HG03175 (cell line): ENCODE results near the gene ZNF107.
"Not testable (repeated sequence)": the region's sequence is repeated elsewhere in the genome, so short reads cannot be mapped to it uniquely, and the experiment has no call there.

Experiments
- ATAC-seq: cut with Tn5 transposase; IDR thresholded peaks from one replicate; pipeline ENCODE4 v1.9.1; 2021; ENCODE audit warnings: mild to moderate bottlenecking, moderate library complexity; ENCODE audit not compliant: unreplicated experiment

Gene ZNF107

DNA sequence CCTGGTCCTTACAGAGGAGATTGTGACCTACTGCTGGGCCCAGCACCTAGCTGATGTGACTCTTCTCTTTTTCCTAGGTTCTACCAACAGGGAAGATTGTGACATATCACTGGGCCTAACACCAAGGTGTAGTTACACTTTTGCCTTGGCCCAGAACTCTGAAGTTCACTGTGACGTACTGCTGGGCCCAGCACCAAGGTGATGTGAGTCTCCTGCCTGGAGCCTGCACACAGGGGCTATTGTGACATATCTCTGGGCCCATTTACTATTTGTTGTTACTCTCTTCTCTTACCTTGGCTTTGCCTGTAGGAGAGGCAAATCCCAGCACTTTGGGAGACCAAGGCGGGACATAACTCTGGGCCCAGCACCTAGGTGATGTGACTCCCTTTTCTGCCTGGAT lies 23.1 kb upstream of the ZNF107 start:
- ATAC-seq, result no peak

DNA sequence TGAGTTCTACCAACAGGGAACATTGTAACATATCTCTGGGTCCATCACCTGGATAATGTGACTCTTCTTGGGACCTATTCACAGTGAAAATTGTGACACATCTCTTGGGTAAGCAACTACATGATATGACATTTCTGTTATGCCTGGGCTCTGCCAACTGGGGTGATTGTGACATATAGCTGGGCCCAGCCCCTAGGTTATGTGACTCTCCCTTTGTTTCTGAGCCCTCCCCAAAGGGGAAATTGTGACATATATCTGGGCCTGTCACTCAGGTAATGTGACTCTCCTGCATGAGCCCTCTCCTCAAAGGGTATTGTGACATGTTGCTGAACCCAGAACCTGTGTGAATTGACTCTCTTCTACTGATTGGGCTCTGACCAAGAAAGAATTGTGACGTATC lies 22.4 kb upstream of the ZNF107 start:
- no peak for ATAC-seq

DNA sequence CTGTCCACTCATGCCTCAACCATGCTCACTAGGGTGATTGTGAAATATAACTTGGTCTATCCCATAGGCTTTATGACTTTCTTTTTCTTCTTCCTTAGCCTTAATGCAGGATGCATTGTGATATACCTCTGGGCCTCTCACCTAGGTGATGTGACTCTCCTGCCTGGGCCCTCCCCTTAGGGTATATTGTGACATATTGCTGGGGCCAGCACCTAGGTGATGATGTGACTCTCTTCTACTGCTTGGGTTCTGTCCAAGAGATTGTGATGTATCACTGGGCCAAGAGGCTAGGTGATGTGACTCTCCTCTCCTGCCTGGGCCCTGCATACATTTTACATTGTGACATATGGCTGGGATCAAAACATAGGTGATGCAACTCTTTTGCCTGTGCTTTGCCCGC lies 14.7 kb upstream of the ZNF107 start:
- ATAC-seq, result no peak

DNA sequence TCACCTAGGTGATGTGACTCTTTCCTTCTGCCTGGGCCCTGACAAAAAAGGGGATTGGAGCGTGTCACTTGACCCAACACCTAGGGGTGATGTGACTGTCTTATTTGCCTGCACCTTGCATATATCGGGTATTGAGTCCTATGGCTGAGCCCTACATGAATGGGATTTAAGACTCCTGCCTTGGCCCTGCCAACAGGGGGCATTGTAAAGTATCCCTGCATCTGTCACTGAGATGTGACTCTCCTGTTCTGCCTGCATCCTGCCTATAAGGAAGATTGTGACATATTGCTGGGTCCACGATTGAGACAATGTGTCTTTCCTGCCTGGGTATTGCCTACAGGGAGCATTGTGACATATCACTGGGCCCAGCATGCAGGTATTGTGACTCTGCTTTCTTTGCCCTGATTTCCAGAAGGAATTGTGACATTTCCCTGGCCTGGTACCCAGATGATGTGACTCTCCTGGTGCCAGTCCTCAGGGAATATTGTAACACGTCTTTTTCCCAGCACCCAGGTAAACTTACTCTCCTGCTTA lies 14.2 kb upstream of the ZNF107 start:
- no peak for ATAC-seq

DNA sequence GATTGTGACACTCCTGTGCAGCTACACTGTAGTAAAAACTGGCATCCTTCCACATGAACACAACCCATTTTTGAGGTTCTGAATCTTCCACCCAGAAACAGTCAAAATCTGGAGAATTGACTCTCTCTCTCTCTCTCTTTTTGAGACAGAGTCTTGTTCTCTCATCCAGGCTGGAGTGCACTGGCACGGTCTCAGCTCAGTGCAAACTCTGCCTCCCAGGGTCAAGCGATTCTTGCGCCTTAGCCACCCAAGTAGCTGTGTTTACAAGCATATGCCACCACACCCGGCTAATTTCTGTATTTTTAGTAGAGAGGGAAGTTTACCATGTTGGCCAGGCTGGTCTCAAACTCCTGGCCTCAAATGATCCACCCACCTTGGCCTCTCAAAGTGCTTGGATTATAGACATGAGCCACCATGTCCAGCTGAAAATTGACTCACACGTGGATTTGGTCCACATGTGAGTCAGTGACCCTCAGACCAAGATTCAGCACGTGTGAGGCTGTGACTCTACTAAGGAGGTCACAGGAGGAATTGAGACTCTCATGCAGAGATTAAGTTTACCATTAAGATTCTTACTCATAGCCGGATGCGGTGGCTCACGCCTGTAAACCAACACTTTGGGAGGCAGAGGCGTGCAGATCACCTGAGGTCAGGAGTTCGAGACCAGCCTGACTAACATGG lies 12.1 kb upstream of the ZNF107 start:
- no peak for ATAC-seq

DNA sequence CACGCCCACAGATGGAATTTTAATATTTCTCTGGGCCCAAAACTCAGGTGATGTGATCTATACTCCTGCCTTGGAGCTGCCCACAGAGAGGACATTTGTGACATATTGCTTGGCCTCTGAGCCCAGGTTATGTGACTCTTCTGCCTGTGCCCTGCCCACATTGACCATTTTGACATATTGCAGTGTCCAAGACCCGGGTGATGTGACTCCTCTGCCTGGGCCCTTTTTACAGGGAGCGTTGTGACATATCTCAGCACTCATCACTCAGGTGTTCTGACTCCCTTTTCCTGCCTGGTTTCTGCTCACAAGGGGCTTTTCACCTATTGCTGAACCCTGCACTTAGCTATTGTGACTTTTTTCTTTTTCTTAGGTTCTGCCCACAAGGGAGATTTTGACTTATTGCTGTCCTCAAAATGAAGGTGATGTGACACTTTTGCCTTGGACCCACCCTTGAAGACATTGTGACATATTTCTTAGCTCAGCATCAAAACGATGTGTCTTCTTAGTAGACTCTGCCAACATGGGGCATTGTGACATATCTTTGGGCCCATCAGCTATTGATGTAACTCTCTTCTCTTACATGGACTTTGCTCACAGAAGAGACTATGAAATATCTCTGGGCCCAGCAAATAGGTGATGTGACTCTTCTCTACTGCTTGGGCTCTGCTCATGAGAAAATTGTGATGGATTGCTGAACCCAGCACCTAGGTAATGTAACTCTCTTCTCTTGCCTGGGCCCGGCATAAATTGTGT lies 11.0 kb upstream of the ZNF107 start:
- ATAC-seq, result no peak

DNA sequence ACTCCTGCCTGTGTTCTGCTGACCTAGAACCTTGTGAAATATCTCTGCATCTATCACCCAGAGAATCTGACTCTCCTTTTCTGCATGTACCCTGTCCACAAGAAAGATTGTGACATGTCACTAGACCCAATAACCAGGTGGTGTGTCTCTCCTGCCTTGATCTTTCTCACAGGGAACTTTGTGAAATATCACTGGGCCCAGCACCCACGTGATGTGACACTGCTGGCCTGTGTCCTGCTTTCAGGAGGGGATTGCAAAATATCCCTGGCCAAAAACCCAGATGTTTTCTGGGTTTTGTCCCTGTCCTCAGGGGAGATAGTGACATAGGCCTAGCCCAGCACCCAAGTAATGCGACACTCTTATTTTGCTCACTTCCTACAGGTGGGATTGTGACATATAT lies 10.1 kb upstream of the ZNF107 start:
- no peak for ATAC-seq

DNA sequence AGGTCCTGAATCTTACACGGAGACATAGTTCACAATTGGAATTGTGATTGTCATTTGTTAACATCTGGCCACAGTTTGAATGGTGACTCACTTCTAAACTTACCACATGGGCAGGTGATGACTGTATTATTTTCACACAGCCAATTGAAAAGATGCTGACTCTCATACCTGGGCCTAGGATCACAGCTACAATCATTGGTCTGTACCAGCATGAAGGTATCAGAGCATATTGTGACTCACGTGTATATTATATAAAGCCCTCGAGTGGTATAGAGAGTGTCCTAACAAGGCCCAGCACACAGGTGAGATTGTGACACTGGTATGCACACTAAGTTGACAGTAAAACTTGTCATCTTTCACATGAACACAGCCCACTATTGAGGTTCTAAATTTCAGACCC lies 9.4 kb upstream of the ZNF107 start:
- no peak for ATAC-seq

DNA sequence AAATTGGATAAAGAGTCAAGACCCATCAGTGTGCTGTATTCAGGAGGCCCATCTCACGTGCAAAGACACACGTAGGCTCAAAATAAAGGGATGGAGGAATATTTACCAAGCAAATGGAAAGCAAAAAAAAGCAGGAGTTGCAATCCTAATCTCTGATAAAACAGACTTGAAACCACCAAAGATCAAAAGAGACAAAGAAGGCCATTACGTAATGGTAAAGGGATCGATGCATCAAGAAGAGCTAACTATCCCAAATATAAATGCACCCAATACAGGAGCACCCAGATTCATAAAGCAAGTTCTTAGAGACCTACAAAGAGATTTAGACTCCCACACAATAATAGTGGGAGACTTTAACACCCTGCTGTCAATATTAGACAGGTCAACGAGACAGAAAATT lies 3.8 kb upstream of the ZNF107 start:
- not testable (repeated sequence) for ATAC-seq

DNA sequence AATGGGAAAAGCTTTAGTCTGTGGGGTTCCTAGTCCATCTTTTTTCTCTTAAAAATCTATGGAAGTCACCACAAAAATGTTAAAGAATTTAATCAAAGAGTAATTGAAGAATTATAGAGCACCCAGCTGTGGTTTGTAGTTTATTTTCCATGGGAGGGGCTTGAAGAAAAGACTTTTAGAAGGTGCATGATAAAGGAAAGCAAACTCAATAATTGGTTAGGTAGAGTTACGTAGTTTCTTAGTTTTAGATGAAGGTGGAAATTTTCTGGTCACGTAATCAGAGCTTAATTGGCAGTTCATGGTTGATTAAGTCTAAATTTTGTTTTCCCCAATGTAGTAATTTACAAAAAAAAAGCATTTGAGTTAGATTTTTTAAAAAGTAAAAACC lies 724 bp downstream of the ZNF107 start:
- no peak for ATAC-seq

DNA sequence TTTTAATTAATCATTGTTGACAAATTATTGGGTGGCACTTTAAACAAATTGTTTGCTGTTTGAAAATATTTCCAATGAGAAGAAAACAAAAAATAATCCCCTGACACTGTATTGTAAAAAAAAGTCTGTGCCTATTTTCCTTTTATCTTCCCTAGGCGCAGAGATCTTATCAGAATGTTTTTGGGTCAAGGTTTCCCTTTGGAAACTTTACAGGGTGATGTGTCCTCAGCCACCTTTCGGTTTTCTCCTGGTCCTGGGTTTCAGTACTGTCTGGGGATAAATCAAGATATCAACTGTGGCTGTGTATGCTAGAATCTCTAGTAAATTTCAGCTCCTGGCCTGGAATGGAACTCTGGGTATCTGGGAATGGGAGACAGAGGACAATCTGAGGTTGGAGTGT lies 1.4 kb downstream of the ZNF107 start:
- ATAC-seq, result no peak

DNA sequence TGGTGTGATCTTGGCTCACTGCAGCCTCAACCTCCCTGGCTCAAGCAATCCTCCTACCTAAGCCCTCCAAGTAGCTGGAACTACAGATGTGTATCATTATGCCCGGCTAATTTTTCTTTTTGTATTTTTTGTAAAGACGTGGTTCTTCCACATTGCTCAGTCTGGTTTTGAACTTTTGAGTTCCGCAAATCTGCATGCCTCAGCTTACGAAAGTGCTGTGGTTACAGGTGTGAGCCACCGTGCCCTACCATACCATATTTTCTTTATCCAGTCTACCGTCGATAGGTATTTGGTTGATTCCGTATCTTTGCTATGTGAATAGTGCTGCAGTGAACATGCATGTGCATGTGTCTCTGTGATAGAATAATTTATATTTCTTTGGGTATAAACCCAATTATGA lies 6.5 kb downstream of the ZNF107 start:
- ATAC-seq, result no peak

DNA sequence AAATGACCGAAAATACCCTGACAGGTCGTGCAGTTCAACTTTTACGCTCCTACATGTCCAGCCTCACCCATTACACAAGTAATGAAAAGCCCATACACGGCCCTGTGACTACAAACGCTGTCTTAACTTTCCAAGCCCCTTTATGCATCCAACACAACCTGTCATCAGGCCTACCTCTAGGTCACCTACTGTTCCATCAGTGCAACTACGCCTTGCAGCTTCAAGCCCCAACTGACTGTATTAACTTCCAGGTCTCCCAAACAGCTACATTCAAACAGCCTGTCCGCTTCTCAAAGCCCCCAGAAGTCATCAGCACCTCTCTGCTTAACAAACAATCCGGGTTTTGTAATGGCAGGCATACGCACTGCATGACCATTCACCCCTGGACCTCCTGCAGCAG lies 19.2 kb downstream of the ZNF107 start:
- ATAC-seq, result no peak

DNA sequence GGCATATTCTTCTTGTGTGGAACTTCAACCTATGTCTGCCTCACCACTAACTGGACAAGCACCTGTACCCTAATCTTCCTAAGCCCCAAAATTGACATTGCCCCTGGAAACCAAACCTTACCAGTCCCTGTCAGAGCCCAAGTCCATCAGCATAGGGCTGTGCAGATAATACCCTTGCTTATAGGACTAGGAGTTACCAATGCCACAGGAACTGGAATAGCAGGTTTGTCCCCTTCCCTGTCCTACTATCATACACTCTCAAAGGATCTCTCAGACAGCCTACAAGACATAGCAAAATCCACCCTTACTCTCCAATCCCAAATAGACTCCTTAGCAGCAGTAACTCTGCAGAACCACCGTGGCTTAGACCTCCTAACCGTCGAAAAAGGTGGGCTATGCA lies 19.8 kb downstream of the ZNF107 start:
- ATAC-seq, result no peak

DNA sequence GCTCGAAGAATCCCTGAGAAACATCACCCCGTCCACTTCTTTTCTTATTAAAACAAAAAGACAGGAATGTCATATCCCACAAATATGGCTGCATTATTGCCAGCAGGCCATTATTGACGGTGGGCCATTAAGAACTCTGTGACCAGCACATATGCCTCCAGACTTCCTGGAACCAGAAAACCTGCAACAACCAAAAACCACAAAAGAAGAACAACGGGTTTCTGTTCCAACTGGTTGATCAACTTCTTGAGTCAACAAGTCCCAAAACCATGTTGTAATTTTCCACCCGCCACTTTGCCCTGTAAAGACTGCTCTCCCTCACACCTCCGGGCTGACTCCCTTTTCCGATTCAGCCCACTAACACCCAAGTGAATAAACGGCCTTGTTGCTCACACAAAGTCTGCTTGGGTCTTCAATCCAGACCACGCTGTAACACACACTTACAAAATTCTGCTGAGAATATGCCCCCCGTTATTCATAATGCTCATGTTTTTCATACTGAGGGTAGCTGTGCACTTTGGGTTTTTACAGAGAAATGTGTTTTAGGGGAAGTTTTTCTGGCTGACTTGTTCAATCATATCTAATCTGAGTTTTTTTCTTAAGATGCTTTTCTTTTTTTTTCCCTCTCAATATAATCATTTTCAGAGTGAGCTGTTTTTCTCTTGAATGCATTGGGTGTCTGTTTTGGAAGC lies 20.7 kb downstream of the ZNF107 start:
- ATAC-seq, result no peak

DNA sequence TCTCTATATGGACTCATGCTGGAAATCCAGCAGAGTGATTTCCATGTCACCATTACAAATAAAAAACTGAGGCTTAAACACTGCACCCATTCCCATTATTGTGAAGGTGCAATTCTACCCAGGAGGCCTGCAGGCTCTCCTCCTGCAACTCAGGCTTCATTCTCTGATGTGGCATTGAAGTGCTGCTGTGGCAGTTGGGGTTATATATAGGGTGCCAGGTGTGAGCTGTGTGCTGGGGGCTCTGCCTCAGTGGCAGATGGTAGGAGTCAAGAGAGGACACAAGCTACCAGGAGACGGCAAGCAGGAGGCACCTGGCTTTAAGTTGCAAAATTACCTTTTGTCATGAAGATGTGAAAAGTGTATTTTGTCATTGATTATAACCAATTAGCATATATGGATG lies 21.3 kb downstream of the ZNF107 start:
- ATAC-seq, result no peak

DNA sequence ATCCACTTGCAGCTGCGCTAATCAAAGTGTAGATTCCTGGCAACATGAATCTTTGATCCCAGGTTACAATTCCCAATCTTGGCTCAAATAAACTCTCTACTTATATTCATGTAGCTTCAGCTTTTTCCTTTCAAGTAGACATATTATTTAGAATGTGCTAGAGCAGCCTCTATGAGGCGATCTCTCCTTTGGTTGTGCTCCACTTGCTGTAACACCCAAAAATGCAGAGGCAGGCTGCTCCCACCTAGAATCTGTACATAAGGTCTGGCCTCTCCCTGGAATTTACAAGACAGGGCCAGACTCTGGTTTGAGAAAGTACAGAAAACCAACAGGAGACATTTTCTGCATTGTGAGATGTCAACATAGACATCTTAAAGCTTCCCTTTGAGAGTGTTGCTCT lies 23.1 kb downstream of the ZNF107 start:
- ATAC-seq, result no peak

DNA sequence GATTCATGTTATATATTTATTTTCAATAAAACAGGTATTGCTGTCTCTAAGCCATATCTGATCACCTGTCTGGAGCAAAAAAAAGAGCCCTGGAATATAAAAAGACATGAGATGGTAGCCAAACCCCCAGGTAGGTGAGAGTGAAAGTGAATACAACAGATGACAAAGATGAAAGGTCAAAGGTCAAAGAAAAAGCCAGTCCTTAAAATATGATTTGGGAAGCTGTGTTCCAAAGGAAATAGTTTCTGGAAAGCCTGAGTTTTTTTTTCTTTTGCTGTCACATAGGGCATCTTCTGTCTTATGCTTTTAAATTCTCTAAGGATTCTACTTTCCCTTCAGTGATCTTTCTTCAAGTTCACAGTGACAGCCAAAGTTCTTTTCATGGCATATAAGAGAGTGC lies 25.9 kb downstream of the ZNF107 start:
- ATAC-seq, result no peak

DNA sequence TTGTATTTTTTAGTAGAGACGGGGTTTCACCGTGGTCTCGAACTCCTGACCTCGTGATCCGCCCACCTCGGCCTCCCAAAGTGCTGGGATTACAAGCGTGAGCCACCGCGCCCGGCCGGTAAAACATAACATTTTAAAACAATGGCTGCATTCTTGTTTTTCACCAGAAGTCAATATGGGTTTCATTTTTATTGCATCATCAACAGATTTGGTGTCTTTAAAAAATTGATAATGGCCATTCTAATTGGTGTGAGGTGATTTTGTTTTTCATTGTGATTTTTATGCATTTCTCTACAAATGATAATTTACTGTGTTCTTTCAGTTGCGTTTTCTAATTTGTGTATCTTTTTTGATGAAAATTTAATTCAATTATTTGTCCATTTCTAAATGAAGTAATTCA lies 31.9 kb downstream of the ZNF107 start:
- ATAC-seq, result not testable (repeated sequence)

DNA sequence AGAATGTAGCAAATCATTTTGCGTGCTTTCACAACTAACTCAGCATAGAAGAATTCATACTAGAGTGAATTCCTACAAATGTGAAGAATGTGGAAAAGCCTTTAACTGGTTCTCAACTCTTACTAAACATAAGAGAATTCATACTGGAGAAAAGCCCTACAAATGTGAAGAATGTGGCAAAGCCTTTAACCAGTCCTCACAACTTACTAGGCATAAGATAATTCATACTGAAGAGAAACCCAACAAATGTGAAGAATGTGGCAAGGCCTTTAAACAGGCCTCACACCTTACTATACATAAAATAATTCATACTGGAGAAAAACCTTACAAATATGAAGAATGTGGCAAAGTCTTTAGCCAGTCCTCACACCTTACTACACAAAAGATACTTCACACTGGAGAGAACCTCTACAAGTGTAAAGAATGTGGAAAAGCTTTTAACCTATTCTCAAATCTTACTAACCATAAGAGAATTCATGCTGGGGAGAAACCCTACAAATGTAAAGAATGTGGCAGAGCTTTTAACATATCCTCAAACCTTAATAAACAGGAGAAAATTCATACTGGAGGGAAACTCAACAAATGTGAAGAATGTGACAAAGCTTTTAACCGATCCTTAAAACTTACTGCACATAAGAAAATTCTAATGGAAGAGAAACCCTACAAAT lies 40.8 kb downstream of the ZNF107 start:
- ATAC-seq, result no peak

DNA sequence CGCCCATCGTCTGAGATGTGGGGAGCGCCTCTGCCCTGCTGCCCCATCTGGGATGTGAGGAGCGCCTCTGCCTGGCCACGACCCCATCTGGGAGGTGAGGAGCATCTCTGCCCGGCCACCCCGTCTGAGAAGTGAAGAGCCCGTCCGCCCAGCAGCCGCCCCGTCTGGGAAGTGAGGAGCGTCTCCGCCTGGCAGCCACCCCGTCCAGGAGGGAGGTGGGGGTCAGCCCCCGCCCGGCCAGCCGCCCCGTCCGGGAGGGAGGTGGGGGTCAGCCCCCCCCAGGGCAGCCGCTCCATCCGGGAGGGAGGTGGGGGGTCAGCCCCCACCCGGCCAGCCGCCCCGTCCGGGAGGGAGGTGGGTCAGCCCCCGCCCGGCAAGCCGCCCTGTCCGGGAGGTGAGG lies 52.0 kb downstream of the ZNF107 start:
- ATAC-seq, result not testable (repeated sequence)
